DMS 273 (cell line): ENCODE results near the gene KCTD21.
A peak's percentile ranks its signal among the peaks of the same experiment; 100 is the strongest.

Experiments used
- DNase-seq: peaks from one replicate; lab custom pipeline; 2025; ENCODE audit not compliant: unreplicated experiment; lab: John Stamatoyannopoulos, UW

Gene KCTD21

DNA sequence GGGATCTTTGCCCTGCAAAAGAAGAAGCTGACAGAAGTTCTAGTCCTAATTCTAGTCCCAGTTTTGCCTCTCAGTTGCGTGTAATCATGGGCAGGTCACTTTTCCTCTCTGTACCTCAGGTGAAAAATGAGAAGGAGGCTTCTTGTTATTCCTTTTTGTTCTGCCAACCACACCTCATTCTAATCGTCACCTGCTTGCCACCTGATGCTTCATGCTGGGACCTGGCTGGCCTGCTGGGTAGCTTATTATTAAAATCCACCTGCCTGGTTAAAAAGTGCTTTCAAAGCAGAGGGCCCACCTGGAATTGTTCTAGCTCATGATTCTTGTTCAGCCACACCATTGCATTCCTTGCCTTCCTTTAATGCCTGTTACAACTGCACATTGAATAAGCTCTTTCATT is 40.6 kb downstream of the KCTD21 start:
- no peak for DNase-seq

DNA sequence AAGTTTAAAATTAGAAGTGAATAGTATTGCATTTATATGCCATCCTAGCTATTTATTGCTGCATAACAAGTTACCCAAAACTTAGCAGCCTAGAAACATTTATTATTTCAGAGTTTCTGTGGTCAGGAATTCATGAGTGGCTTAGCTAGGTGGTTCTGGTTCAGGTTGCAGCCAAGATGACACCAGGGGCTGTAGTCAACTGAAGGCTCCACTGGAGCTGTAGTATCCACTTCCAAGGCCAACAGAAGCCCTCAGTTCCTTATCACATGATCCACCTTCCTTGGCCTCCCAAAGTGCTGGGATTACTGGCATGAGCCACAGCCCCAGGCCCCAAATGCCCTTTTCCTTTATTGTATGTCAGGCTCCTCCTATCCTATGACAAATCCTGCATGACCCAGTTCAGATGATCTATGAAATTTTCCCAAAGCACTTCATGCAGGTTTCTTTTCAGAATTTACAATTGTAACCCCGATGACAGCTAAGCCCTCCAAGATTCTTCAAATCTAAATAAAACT is 42.9 kb downstream of the KCTD21 start:
- DNase-seq = no peak

DNA sequence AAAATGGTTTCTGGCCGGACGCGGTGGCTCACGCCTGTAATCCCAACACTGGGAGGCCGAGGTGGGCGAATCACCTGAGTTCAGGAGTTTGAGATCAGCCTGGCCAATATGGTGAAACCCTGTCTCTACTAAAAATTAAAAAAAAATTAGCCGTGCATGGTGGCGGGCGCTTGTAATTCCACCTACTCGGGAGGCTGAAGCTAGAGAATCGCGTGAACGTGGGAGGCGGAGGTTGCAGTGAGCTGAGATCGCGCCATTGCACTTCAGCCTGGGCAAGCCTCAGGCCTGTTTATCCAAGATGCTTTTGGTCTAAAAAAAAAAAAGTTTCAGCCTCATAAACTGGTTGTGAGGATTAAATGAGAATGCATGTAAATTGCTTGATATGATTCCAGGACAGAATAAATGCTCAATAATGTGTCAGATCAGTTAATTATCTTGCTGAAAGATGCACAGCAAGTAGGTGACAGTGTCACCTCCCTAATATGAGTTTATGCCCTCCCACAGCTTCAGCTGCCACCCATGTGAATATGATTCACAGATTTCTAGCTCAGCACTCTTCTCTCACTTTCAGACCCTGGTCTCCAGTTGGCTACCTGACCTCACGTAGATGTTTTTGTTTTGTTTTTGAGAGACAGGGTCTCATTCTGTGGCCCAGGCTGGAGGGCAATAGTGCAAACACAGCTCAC is 47.9 kb downstream of the KCTD21 start:
- peak; percentile 3 for DNase-seq

DNA sequence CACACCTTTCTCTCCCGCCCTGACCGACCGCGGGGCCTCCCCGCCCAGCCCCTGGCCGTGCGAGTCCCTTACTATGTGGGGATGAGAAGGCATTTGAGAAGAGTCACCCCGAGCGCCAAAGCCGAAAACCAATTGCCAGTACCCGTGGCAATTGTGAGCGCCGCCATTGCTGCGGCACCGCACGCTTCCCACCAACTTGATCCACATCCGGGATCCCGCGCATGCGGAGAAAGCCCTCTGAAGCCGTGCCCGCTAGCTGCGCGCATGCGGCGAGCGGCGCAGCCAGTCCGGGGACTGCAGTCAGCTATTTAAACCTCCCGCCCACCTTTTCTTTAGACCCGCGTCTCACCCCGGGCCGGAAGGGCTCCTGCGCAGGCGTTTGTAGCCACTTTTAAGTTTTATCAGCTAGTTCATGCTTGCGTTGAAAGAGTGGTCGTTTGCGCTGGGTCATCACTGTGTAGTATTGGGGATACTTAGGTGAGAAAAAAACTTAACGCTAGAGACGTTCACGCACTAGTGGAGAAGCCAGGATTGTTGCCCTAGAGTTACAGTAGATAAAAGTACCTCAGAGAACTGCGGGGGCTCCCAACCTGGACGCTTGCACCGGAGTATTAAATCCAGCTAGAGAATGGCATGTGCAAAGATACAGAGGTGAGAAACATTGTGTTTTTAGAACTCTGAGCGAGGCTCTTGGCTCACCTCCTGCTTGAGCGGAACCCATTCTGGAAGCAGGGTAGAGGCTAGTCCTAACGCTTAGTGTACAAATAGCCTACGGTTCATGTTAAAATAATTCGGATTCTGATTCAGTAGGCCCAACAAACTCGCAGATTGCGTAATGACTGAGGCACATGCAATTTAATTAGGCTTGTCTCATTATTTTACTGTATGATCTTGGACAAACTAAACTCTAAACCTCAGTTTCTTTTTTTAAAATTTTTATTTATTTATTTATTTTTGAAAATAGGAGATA is 48.7 kb downstream of the KCTD21 start, which contains the start of gene ALG8:
Gene ALG8 (minus strand): TSS at position 205 of the 970 bp plus-strand sequence. CDS start 38 bp downstream, at position 167.
- DNase-seq = peak; percentile 97

DNA sequence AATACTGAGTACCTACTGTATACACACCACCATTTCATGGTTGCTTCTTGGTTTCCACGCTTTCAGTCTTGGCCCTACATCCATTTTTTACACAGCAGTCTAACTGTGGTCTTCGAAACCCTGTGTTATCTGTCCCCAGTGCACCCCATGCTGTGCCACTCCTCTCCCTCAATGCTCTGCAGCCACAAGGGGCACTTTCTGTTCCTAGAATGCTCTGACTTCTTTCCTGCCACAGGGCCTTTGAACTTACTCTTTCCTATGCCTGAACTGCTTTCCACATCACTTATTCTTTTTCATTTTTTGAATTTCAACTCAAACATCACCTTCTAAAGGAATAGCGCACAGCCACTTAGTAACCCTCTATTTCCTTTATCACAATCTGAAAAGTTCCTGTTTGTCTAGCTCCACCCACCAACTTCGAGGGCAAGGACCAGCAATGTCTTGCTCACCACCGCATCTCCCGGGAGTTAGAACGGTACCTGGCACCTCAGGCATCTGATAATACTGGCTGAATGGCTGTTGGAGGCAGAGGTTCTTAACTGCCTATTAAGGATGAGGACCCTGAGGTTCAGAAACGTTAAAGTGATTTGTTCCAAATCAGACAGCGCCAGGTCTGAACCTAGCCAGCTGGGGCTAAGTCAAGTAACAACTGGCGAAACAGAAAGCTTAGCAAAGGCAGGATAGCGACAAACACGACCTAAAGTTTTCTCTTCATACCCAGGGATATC is 49.6 kb downstream of the KCTD21 start:
- DNase-seq = peak; percentile 48

DNA sequence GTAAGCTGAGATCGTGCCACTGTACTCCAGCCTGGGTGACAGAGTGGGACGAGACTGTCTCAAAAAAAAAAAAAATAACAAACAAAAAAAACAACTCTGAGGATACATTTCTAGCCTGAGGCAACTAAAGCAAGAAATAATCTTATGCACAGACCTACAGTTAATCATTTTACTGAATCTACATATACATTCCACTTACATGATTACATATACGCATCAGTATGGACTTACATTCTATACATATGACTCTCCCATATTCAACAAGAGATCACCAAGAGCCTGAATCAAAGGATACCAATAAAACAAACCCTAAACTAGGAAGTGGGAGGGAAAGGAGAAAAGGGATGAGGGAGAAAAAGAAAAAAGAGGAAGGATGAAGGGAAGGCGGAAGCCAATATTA is 50.1 kb downstream of the KCTD21 start:
- no peak for DNase-seq

DNA sequence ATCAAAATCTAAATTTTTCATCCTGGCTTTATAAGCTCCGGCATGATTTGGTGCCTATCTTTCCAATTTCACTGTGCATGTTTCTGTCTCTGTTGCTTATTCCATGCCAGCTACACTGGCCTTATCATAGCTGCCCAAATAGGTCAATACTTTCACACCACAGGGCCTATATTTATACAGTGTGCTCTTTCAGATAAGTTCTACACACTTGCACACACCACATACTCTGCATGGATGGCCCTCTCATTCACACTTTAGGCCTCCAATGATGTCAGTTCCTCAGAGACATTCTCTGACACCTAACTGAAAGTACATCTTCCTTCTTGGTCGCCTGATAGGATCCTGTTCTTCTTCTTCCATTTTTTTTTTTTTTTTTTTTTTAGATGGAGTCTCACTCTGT is 56.0 kb downstream of the KCTD21 start:
- no peak for DNase-seq

DNA sequence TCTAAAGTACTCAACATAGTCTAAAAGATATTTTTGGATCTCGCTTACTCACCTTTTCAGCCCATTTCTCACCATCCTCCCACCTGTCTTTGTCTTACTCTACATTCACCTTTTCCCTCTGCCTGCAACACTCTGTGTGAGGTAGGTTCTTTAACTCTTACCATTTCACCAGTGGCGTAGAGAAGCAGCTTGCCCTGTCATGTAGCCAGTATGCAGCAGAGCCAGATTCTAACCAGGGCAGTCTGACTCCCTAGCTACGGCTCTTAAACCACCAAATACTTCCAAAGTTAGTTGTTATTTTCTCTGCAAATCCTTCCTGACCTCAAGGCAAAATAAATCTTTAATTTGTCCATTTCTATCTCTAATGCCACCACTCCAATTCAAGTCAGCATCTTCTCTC is 56.5 kb downstream of the KCTD21 start:
- DNase-seq = no peak

DNA sequence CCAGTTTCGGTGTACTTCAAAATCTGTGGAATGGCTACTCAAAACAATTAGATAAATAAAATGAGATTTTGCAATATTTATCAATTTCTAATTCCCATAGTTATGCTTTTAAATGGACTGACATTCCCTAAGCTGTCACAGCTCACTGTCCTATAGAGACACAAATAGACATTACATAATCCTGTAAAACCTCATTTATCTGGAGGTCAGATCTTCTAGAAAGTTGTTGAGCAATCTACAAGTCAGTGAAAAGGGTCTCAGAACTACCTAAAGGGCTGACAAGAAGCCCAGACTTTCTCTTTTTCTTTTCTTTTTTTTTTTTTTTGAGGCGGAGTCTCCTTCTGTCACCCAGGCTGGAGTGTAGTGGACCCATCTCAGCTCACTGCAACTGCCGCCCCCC is 61.0 kb downstream of the KCTD21 start:
- DNase-seq = no peak
